Left renal cortex interstitium (tissue), 4 donors: ENCODE data around the gene MEI1. TPM values are rescaled to one million over a fixed set of nuclear protein-coding genes. Genes with fewer than 3 reads are reported as not detected.

ENCODE experiments used
- polyA plus RNA-seq, 4 donors: library from polyadenylated mRNA; unstranded; fragments of 120-200 nt; gene quantifications; one replicate each; pipeline ENCODE4 v1.2.1, GENCODE V29; 2013; ENCODE audit not compliant: insufficient read length in 4 of 4

The MEI1 gene
- polyA plus RNA-seq, 4 donors = 2.9 to 3.4 (median 3.3) TPM

Other genes starting within 250 kb of the MEI1 start
- gene PHF5A, start 230.8 kb upstream of the MEI1 start, polyA plus RNA-seq = 10 to 100 TPM; 49.1 to 64.4 (median 62.0) TPM
- gene ACO2, start 230.4 kb upstream of the MEI1 start, polyA plus RNA-seq = 100 to 1,000 TPM; 127 to 158 (median 136) TPM
- 10 to 100 TPM; 30.7 to 38.8 (median 31.8) TPM for gene POLR3H, start 155.0 kb upstream of the MEI1 start, polyA plus RNA-seq
- gene CSDC2, start 138.5 kb upstream of the MEI1 start, polyA plus RNA-seq = 1 to 10 TPM; 4.9 to 8.4 (median 7.4) TPM
- 10 to 100 TPM; 52.2 to 61.5 (median 53.3) TPM for gene PMM1, start 109.7 kb upstream of the MEI1 start, polyA plus RNA-seq
- 10 to 100 TPM; 24.0 to 34.3 (median 28.7) TPM for gene DESI1, start 78.5 kb upstream of the MEI1 start, polyA plus RNA-seq
- 100 to 1,000 TPM; 314 to 396 (median 372) TPM for gene XRCC6, start 78.2 kb upstream of the MEI1 start, polyA plus RNA-seq
- gene SNU13, start 10.6 kb upstream of the MEI1 start, polyA plus RNA-seq = 100 to 1,000 TPM; 131 to 185 (median 151) TPM
- 10 to 100 TPM in 2 of 4 donors, 1 to 10 TPM in 2; 7.8 to 10.8 (median 9.8) TPM for gene CCDC134, start 101.2 kb downstream of the MEI1 start, polyA plus RNA-seq
- gene SREBF2, start 133.6 kb downstream of the MEI1 start, polyA plus RNA-seq = 100 to 1,000 TPM in 1 of 4 donors, 10 to 100 TPM in 3; 86.4 to 106 (median 92.7) TPM
- 1 to 10 TPM in 2 of 4 donors, under 1 TPM in 2; 0.28 to 1.9 (median 0.93) TPM for gene SHISA8, start 215.6 kb downstream of the MEI1 start, polyA plus RNA-seq
- gene TNFRSF13C, start 227.3 kb downstream of the MEI1 start, polyA plus RNA-seq = 1 to 10 TPM in 3 of 4 donors, under 1 TPM in 1; 0.82 to 3.9 (median 2.6) TPM
- 10 to 100 TPM; 11.0 to 21.0 (median 16.9) TPM for gene CENPM, start 247.6 kb downstream of the MEI1 start, polyA plus RNA-seq